A549 treated with dexamethasone at 1 μM for 4 hours (cell line): ENCODE results near the gene UHMK1. TPM values are rescaled to one million over a fixed set of nuclear protein-coding genes. Genes with fewer than 3 reads are reported as not detected.

Experiments
- total RNA-seq: library from RNA; stranded (reverse); fragments of 200-300 nt; extraction: Qiagen RNA extraction; gene quantifications from 5 replicates; pipeline ENCODE4 v1.2.3, GENCODE V29; 2022

The UHMK1 gene, protein sequence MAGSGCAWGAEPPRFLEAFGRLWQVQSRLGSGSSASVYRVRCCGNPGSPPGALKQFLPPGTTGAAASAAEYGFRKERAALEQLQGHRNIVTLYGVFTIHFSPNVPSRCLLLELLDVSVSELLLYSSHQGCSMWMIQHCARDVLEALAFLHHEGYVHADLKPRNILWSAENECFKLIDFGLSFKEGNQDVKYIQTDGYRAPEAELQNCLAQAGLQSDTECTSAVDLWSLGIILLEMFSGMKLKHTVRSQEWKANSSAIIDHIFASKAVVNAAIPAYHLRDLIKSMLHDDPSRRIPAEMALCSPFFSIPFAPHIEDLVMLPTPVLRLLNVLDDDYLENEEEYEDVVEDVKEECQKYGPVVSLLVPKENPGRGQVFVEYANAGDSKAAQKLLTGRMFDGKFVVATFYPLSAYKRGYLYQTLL
- 16.0 to 27.1 TPM (median 21.3 TPM) in 5 replicates for total RNA-seq

DNA sequence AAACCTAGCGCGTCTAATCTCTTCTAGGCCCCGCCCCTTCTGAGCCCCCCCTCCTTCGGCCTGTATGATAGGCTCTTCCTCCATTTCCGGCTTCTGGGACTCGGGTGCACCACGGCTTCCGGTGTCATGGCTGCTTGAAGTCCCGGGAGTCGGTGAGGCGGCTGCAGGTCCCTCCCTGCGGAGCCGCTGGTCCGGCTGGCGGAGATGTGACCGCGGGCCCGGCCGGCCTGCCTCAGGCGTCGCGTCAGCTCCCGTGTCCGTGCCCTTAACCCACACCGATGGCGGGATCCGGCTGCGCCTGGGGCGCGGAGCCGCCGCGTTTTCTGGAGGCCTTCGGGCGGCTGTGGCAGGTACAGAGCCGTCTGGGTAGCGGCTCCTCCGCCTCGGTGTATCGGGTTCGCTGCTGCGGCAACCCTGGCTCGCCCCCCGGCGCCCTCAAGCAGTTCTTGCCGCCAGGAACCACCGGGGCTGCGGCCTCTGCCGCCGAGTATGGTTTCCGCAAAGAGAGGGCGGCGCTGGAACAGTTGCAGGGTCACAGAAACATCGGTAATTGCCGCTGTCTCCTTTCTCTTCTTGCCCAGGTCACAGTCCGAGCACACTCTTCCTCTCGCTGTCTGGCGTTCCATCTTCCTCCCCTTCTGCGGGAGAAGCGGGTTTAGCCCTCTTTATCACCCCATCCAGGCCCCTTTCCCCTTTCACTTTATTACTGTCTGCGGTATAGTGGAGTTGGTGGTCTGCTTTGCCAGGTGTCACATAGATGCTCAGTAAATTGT is at the start of gene UHMK1:
Gene UHMK1, plus strand, starts transcription at position 96 of the 773 bp plus-strand sequence. Its CDS starts 183 bp downstream, at position 279.

DNA sequence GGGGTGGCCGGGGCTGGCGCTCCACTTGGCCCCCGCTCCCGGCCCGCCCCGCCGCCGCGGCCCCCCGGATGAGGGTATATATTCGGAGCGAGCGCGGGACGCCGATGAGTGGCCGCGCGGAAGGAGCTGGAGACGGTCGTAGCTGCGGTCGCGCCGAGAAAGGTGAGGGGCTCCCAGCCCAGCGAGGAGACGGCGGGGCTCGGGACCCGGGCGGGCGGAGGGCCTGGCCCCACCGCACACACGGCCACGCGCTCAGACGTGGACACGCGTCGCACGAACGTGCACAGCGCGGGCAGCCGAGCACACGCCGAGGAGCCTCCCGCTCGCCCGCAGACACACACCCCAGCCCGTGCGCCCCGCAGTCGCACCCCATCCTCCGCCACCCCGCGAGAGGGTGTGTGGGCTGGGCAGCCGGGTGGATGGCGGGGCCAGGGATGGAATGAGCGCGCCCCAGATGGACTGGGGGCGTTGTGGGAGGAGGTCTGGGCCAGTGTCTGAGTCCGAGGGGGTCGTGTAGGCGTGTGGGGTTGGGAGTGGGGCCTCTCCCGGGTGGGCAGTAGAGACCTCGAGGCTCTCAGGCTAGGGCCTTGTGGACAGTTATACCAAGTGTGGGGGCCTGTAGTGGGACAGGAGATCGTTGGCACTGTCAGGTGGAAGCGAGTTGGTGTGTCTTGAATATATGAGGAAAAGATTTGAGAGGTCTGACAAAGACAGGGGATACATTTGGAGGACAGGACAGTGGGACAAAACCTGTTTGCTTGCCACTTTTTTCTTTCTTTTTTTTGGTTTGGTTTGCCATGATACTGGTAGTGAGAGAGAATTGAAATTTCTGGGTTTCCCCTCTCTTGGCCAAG is 64.2 kb downstream of the UHMK1 start, which contains the start of gene UAP1:
Gene UAP1, plus strand, starts transcription at position 107 of the 854 bp plus-strand sequence. CDS start 4,347 bp downstream, outside the sequence.

Other genes with a start within 250 kb of the UHMK1 start
- gene SPATA46, start 121.0 kb upstream of the UHMK1 start, total RNA-seq: not detected in 5 replicates
- gene C1orf226, start 116.1 kb upstream of the UHMK1 start, total RNA-seq: 0.64 to 0.92 TPM (median 0.76 TPM) in 5 replicates
- 0.11 to 0.36 TPM (median 0.21 TPM) in 5 replicates for gene SH2D1B, start 85.7 kb upstream of the UHMK1 start, total RNA-seq
- 29.6 to 43.9 TPM (median 34.2 TPM) in 5 replicates for gene UAP1, start 63.9 kb downstream of the UHMK1 start, total RNA-seq
- gene DDR2, start 134.6 kb downstream of the UHMK1 start, total RNA-seq: 0.32 to 0.80 TPM (median 0.51 TPM) in 5 replicates